ENCODE results near the gene TNC. TPM values are rescaled to one million over a fixed set of nuclear protein-coding genes. Genes with fewer than 3 reads are reported as not detected.

The TNC gene
- total and polyA plus RNA-seq, 11 donors: 0.53 to 98.7 (median 6.9) TPM

GRCh38 chr9:115127191-115127817, 9.3 kb upstream of the TNC start:
- H3K36me3 ChIP-seq: no peaks in the 10 kb centered on the region
- no peak for ATAC-seq

GRCh38 chr9:115126404-115126803, 8.4 kb upstream of the TNC start:
- WGBS, 4 donors: 29 to 42% (median 35%) methylated on average over 2 of the region's 2 CpGs
- no peak for DNase-seq
- Histone ChIP-seq H3K27ac (no peak overlapping the region), H3K9me3 (peaks cover 0 to 8% (median 0%) of the 10 kb centered on the region in 12 donors), H3K36me3 (no peaks in the 10 kb centered on the region), H3K27me3 (peaks cover 0 to 5% (median 0%) of the 10 kb centered on the region in 9 donors), H3K4me1 (no peaks in the 10 kb centered on the region), H3K4me3 (no peak overlapping the region)
- intact Hi-C loops (cut with DNase I): no loop called here
- TF ChIP-seq CTCF (IDR thresholded peaks at IDR 0.05): no peak
- no peak for TF ChIP-seq POLR2A (IDR thresholded peaks at IDR 0.05)
- no peak for ATAC-seq

More at GRCh38 chr9:115127191-115127817, 9.3 kb upstream of the TNC start:
- H3K9me3 ChIP-seq: peaks cover 0 to 8% (median 0%) of the 10 kb centered on the region in 12 donors
- no peaks in the 10 kb centered on the region for H3K27me3 ChIP-seq
- 54 to 61% (median 58%) methylated on average over 4 of the region's 4 CpGs for WGBS, 4 donors
- peak overlapping the region in 1 of 12 donors; percentile 2 for H3K27ac ChIP-seq
- no peaks in the 10 kb centered on the region for H3K4me1 ChIP-seq
- no peak overlapping the region for H3K4me3 ChIP-seq
- DNase-seq: no peak
- intact Hi-C loops (cut with DNase I): no loop called here
- no peak for TF ChIP-seq CTCF (IDR thresholded peaks at IDR 0.05)
- TF ChIP-seq POLR2A (IDR thresholded peaks at IDR 0.05): no peak

- no peaks in the 10 kb centered on the region for H3K36me3 ChIP-seq
- peaks cover 0 to 29% (median 7%) of the 10 kb centered on the region in 9 donors for H3K27me3 ChIP-seq
- H3K4me3 ChIP-seq: no peak overlapping the region
- ATAC-seq (no peak), DNase-seq (no peak)
- intact Hi-C loops (cut with DNase I): no loop called here
- WGBS, 4 donors: 62 to 73% (median 70%) methylated on average over 5 of the region's 5 CpGs
- no peak overlapping the region for H3K27ac ChIP-seq
- H3K4me1 ChIP-seq: peaks cover 0 to 19% (median 9%) of the 10 kb centered on the region in 12 donors
- no peak for TF ChIP-seq CTCF (IDR thresholded peaks at IDR 0.05)
- no peak for TF ChIP-seq POLR2A (IDR thresholded peaks at IDR 0.05)
- H3K9me3 ChIP-seq: peaks cover 0 to 8% (median 0%) of the 10 kb centered on the region in 12 donors
Measured at GRCh38 chr9:115122937-115123336, 5.0 kb upstream of the TNC start.

- peaks cover 0 to 24% (median 10%) of the 10 kb centered on the region in 12 donors for H3K4me1 ChIP-seq
- ATAC-seq (peak in 1 of 4 donors; percentile 44), DNase-seq (no peak)
- H3K27ac ChIP-seq: peak overlapping the region in 1 of 12 donors; percentile 49
- no peak for TF ChIP-seq POLR2A (IDR thresholded peaks at IDR 0.05)
- no peak for TF ChIP-seq CTCF (IDR thresholded peaks at IDR 0.05)
- H3K36me3 ChIP-seq: no peaks in the 10 kb centered on the region
- peaks cover 0 to 47% (median 14%) of the 10 kb centered on the region in 9 donors for H3K27me3 ChIP-seq
- intact Hi-C loops (cut with DNase I): no loop called here
- peaks cover 0 to 8% (median 0%) of the 10 kb centered on the region in 12 donors for H3K9me3 ChIP-seq
- H3K4me3 ChIP-seq: no peak overlapping the region
Measured at GRCh38 chr9:115121181-115121580, 3.2 kb upstream of the TNC start.

All from heart left ventricle (tissue), 16 donors.